HepG2 (cell line): ENCODE data around the gene ARIH2. TPM values are rescaled to one million over a fixed set of nuclear protein-coding genes. Genes with fewer than 3 reads are reported as not detected.
A peak's percentile ranks its signal among the peaks of the same experiment; 100 is the strongest.

ENCODE experiments used
- ATAD3A ChIP-seq: sonication (generic); formaldehyde crosslinking; IDR thresholded peaks from 2 replicates; pipeline ENCODE4 v1.4.0; 2020; ENCODE audit warnings: missing genetic modification reagents
- ATF1 ChIP-seq: IDR thresholded peaks from 2 replicates; pipeline ENCODE4 v1.6.1; 2016; ENCODE audit warnings: mild to moderate bottlenecking, control low read depth
- BCL6 ChIP-seq: IDR thresholded peaks from 2 replicates; pipeline ENCODE4 v1.6.1; 2016; ENCODE audit warnings: missing genetic modification reagents, missing compliant biosample characterization
- DDIT3 ChIP-seq: sonication (generic); formaldehyde crosslinking; IDR thresholded peaks from 2 replicates; pipeline ENCODE4 v1.4.0; 2020; ENCODE audit warnings: mild to moderate bottlenecking, missing genetic modification reagents
- FOXJ3 ChIP-seq: sonication (generic); formaldehyde crosslinking; IDR thresholded peaks from 2 replicates; pipeline ENCODE4 v1.4.0; 2020; ENCODE audit warnings: missing genetic modification reagents, mild to moderate bottlenecking, borderline replicate concordance
- HNRNPLL ChIP-seq: fragments of 200-400 bp; formaldehyde crosslinking; IDR thresholded peaks from 2 replicates; pipeline ENCODE4 v1.6.1; 2017; ENCODE audit warnings: mild to moderate bottlenecking, low read depth, low read length; ENCODE audit not compliant: poor library complexity, severe bottlenecking
- JUNB ChIP-seq: sonication (generic); formaldehyde crosslinking; IDR thresholded peaks from 2 replicates; pipeline ENCODE4 v1.8.0; 2022; ENCODE audit warnings: missing genetic modification reagents, mild to moderate bottlenecking, borderline replicate concordance
- NFE2 ChIP-seq: sonication (generic); formaldehyde crosslinking; IDR thresholded peaks from 2 replicates; pipeline ENCODE4 v1.4.0; 2020; ENCODE audit warnings: missing genetic modification reagents
- PCBP1 ChIP-seq: fragments of 200-400 bp; formaldehyde crosslinking; IDR thresholded peaks from 2 replicates; pipeline ENCODE4 v1.6.1; 2017; ENCODE audit warnings: mild to moderate bottlenecking, low read depth, low read length, borderline replicate concordance
- PRPF4 ChIP-seq: fragments of 200-400 bp; formaldehyde crosslinking; IDR thresholded peaks from 2 replicates; pipeline ENCODE4 v1.6.1; 2016; ENCODE audit warnings: low read length, low read depth; ENCODE audit not compliant: poor library complexity, severe bottlenecking
- SIN3A ChIP-seq: IDR thresholded peaks from 2 replicates; pipeline ENCODE4 v1.6.1; 2011; ENCODE audit warnings: low read depth, mild to moderate bottlenecking, control low read depth, low read length, borderline replicate concordance
- TCF7 ChIP-seq: sonication (generic); IDR thresholded peaks from 2 replicates; pipeline ENCODE4 v1.6.1; 2016; ENCODE audit warnings: antibody characterized with exemption, low read depth
- ZBTB42 ChIP-seq: sonication (generic); formaldehyde crosslinking; IDR thresholded peaks from 2 replicates; pipeline ENCODE4 v1.5.0; 2020; ENCODE audit warnings: mild to moderate bottlenecking, missing genetic modification reagents
- ZNF101 ChIP-seq: sonication (generic); formaldehyde crosslinking; IDR thresholded peaks from 2 replicates; pipeline ENCODE4 v1.4.0; 2020; ENCODE audit warnings: mild to moderate bottlenecking, low read depth, missing genetic modification reagents, borderline replicate concordance
- ZNF232 ChIP-seq: sonication (generic); formaldehyde crosslinking; IDR thresholded peaks from 2 replicates; pipeline ENCODE4 v1.4.0; 2020; ENCODE audit warnings: missing genetic modification reagents, borderline replicate concordance
- ZNF296 ChIP-seq: sonication (generic); formaldehyde crosslinking; conservative IDR thresholded peaks from 2 replicates; pipeline ENCODE4 v1.5.0; 2020; ENCODE audit warnings: mild to moderate bottlenecking, missing genetic modification reagents
- ZNF609 ChIP-seq: sonication (generic); formaldehyde crosslinking; IDR thresholded peaks from 2 replicates; pipeline ENCODE4 v1.4.0; 2020; ENCODE audit warnings: mild to moderate bottlenecking, missing genetic modification reagents, borderline replicate concordance
- ZSCAN29 ChIP-seq: sonication (generic); formaldehyde crosslinking; conservative IDR thresholded peaks from 2 replicates; pipeline ENCODE4 v1.4.0; 2020; ENCODE audit warnings: mild to moderate bottlenecking, missing genetic modification reagents
- ZUFSP ChIP-seq: sonication (generic); formaldehyde crosslinking; IDR thresholded peaks from 2 replicates; pipeline ENCODE4 v1.9.0; 2021; ENCODE audit warnings: missing genetic modification reagents, mild to moderate bottlenecking, borderline replicate concordance
- polyA plus RNA-seq, 8 experiments: library from polyadenylated mRNA; depleted of rRNA in 3 of 8; stranded (reverse) in 7 of 8; unstranded in 1 of 8; fragments of >200 nt; fragmentation: Illumina TruSeq in 4 of 8; extraction: Trizol in 4 of 8; gene quantifications; 2 replicates each; pipeline versions ENCODE4 v1.2.1 to v1.2.3, GENCODE V29; 2011 to 2016; ENCODE audit warnings: low read depth in 4 of 8, missing spikeins in 1 of 8, mixed read lengths in 1 of 8; ENCODE audit not compliant: insufficient read depth in 1 of 8
- total RNA-seq, 5 experiments: library from RNA; depleted of rRNA; stranded (reverse); fragments of >200 nt; fragmentation: Illumina TruSeq; extraction: Trizol; gene quantifications; 2 replicates each; pipeline ENCODE4 v1.2.3, GENCODE V29; 2016; ENCODE audit warnings: low read depth in 1 of 5

ARIH2 gene
- total and polyA plus RNA-seq, 2 of the 13 experiments (the other 11 are each of a cell fraction or from before 2014, with no cell fraction given), result 64.8 to 83.3 TPM

- TF ChIP-seq ZNF609 (CRISPR knock-in tag), result peak; percentile 70; the same call in 1 of the 2 replicates
- no peak for TF ChIP-seq ZNF101
- TF ChIP-seq BCL6, result peak; percentile 65
- no peak for TF ChIP-seq ZBTB42 (CRISPR knock-in tag)
- TF ChIP-seq ZUFSP, result no peak
- peak; percentile 67; the same call in 1 of the 2 replicates for TF ChIP-seq FOXJ3 (CRISPR knock-in tag)
- TF ChIP-seq ZNF296 (CRISPR knock-in tag), result no peak; the same call in 1 of the 2 replicates
- no peak for TF ChIP-seq PRPF4
- TF ChIP-seq SIN3A, result peak; percentile 64; the same call in 1 of the 2 replicates
- TF ChIP-seq DDIT3 (CRISPR knock-in tag), result no peak
- peak; percentile 59; the same call in 1 of the 2 replicates for TF ChIP-seq ATAD3A (CRISPR knock-in tag)
- no peak for TF ChIP-seq NFE2
- no peak for TF ChIP-seq TCF7
- TF ChIP-seq PCBP1, result no peak
- no peak for TF ChIP-seq JUNB (CRISPR knock-in tag)
- TF ChIP-seq ZNF232 (CRISPR knock-in tag), result peak; percentile 87; the same call in 1 of the 2 replicates
- TF ChIP-seq ZSCAN29 (CRISPR knock-in tag), result 0 out of 2 replicates have a peak, but pooled peaks have one; percentile 55
- peak; percentile 93 for TF ChIP-seq HNRNPLL
- peak; percentile 94 for TF ChIP-seq ATF1 (CRISPR knock-in tag)
Measured at GRCh38 chr3:49028673-49029562, 110.3 kb downstream of the ARIH2 start, which contains the start of gene IMPDH2 (continued).
